Endothelial cell (in vitro differentiated cells): ENCODE data around the gene TMPRSS11E. TPM values are rescaled to one million over a fixed set of nuclear protein-coding genes. Genes with fewer than 3 reads are reported as not detected.
"Not testable (repeated sequence)": the region's sequence is repeated elsewhere in the genome, so short reads cannot be mapped to it uniquely, and the experiment has no call there.

Experiments
- DNase-seq: peaks from one replicate; pipeline ENCODE4 v3.0.0; 2021; ENCODE audit warnings: low spot score
- H3K27ac Mint-ChIP-seq: one replicate; pipeline ENCODE4 v1.8.0; 2021; ENCODE audit warnings: mixed read lengths, inconsistent platforms; ENCODE audit not compliant: unreplicated experiment
- H3K27me3 Mint-ChIP-seq: one replicate; pipeline ENCODE4 v1.8.0; 2021; ENCODE audit warnings: mild to moderate bottlenecking, moderate library complexity, mixed read lengths, inconsistent platforms; ENCODE audit not compliant: unreplicated experiment
- H3K36me3 Mint-ChIP-seq: one replicate; pipeline ENCODE4 v1.8.0; 2021; ENCODE audit warnings: mild to moderate bottlenecking, low read depth, mixed read lengths, inconsistent platforms; ENCODE audit not compliant: unreplicated experiment
- H3K4me1 Mint-ChIP-seq: one replicate; pipeline ENCODE4 v1.8.0; 2021; ENCODE audit warnings: mild to moderate bottlenecking, mixed read lengths, inconsistent platforms; ENCODE audit not compliant: unreplicated experiment
- H3K4me3 Mint-ChIP-seq: one replicate; pipeline ENCODE4 v1.8.0; 2021; ENCODE audit warnings: mild to moderate bottlenecking, mixed read lengths, inconsistent platforms; ENCODE audit not compliant: unreplicated experiment
- H3K9me3 Mint-ChIP-seq: one replicate; pipeline ENCODE4 v1.8.0; 2021; ENCODE audit warnings: mixed read lengths, inconsistent platforms; ENCODE audit not compliant: unreplicated experiment
- CTCF ChIP-seq: fragments of 200-600 bp; sonication (generic); IDR thresholded peaks from one replicate; pipeline ENCODE4 v1.5.0; 2021; ENCODE audit warnings: antibody characterized with exemption; ENCODE audit not compliant: unreplicated experiment
- long read RNA-seq: library from polyadenylated mRNA; unstranded; transcript quantifications from one replicate; pipeline ENCODE4 v2.0.0, GENCODE V29; 2020; ENCODE audit not compliant: unreplicated experiment
- total RNA-seq: library from RNA; stranded (reverse); fragmentation: NEBNext Ultra II Directional; extraction: Animal tissue kit (Norgen Biotek cat#: 25700); gene quantifications from one replicate; pipeline ENCODE4 v1.2.1, GENCODE V29; 2021; ENCODE audit not compliant: unreplicated experiment

TMPRSS11E gene
- 1.3 TPM for total RNA-seq
- long read RNA-seq, partial matches to known transcripts: 0 of 1 reads
- long read RNA-seq, other reads (novel, unspliced or antisense): 0 of 1 reads

DNA sequence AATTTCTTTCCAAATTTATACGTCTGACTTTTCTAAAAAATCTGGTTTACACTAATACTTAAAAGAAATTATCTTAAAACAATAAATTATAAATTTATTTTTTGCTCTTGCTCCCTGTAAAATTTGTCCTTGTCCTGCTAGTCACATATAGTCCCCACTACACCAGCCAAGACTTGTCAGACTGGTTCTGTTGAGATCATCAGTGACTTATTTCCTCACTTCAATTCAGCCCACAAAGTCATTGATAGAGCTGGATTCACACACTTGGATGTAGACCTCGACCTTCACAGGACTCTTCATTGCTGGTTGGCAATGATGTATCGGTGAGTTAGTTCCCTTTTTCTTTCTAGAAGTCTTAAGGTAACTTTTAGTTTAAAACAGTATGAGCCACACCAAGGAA is at the start of gene TMPRSS11E:
TSS of gene TMPRSS11E (plus strand) at position 263 of the 400 bp plus-strand sequence. CDS start at position 313, 50 bp downstream.
- Mint-ChIP-seq H3K36me3 (no peaks in the 10 kb centered on the region), H3K27me3 (no peaks in the 10 kb centered on the region), H3K4me3 (no peak within 1 kb of the TSS), H3K9me3 (no peaks in the 10 kb centered on the region), H3K27ac (no peak within 1 kb of the TSS), H3K4me1 (peaks cover 2% of the 10 kb centered on the region)
- no peak for DNase-seq
- no peak for TF ChIP-seq CTCF

GRCh38 chr4:68399306-68399705 is 48.0 kb upstream of the TMPRSS11E start:
- Mint-ChIP-seq H3K27ac (no peak overlapping the region), H3K9me3 (no peaks in the 10 kb centered on the region), H3K4me1 (no peaks in the 10 kb centered on the region), H3K4me3 (no peak overlapping the region), H3K27me3 (peaks cover 2% of the 10 kb centered on the region), H3K36me3 (no peaks in the 10 kb centered on the region)
- no peak for DNase-seq
- no peak for TF ChIP-seq CTCF

DNA sequence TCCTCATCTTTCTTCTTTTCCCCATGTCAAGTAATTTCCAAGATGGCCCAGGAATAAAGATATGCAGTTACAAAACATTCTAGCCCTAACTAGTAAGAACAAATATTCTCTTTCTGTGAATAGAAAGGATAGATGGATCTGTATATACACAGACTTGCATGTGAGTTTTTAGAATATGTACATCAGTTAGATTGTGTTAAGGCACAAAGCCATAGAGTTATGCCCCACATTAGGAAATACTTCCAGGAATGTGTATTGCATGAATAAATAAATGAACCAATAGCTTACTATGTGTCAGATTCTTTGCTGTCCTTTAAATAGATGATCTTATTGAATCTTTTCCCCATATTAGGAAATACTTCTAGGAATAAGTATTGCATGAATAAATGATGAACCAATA is 46.0 kb upstream of the TMPRSS11E start:
- no peak for DNase-seq
- TF ChIP-seq CTCF: no peak
- H3K27me3 Mint-ChIP-seq: peaks cover 2% of the 10 kb centered on the region
- H3K4me1 Mint-ChIP-seq: peaks cover 4% of the 10 kb centered on the region
- H3K27ac Mint-ChIP-seq: no peak overlapping the region
- no peaks in the 10 kb centered on the region for H3K9me3 Mint-ChIP-seq
- no peak overlapping the region for H3K4me3 Mint-ChIP-seq
- no peaks in the 10 kb centered on the region for H3K36me3 Mint-ChIP-seq

GRCh38 chr4:68404153-68404552 is 43.1 kb upstream of the TMPRSS11E start:
- Mint-ChIP-seq H3K36me3 (no peaks in the 10 kb centered on the region), H3K27ac (no peak overlapping the region), H3K9me3 (no peaks in the 10 kb centered on the region), H3K4me1 (peaks cover 14% of the 10 kb centered on the region), H3K27me3 (peaks cover 4% of the 10 kb centered on the region), H3K4me3 (no peak overlapping the region)
- TF ChIP-seq CTCF: no peak
- DNase-seq: no peak

GRCh38 chr4:68405718-68406478 is 41.4 kb upstream of the TMPRSS11E start:
- not testable (repeated sequence) for DNase-seq, H3K9me3 Mint-ChIP-seq, H3K36me3 Mint-ChIP-seq, H3K27me3 Mint-ChIP-seq, H3K4me3 Mint-ChIP-seq
- peaks cover 28% of the 10 kb centered on the region for H3K4me1 Mint-ChIP-seq
- peak overlapping the region; percentile 55 for H3K27ac Mint-ChIP-seq
